Calu3 (cell line): ENCODE results near the gene PHF2. TPM values are rescaled to one million over a fixed set of nuclear protein-coding genes. Genes with fewer than 3 reads are reported as not detected.

Source experiments
- BruUV-seq: library from RNA; stranded (reverse); fragments of 400-500 nt; replicated peaks from 2 replicates; lab custom pipeline; 2021; lab: Mats Ljungman, UMichigan
- CTCF ChIA-PET: fragments of 300-600 bp; sonication (Branson Sonifier 250); formaldehyde crosslinking; loops from one replicate; lab custom pipeline; 2022; ENCODE audit warnings: antibody characterized with exemption; lab: Charles Lee
- DNase-seq: peaks from one replicate; pipeline ENCODE4 v3.0.0; 2022
- H3K27ac Mint-ChIP-seq: one replicate; pipeline ENCODE4 v1.8.0; 2022; ENCODE audit warnings: mixed read lengths; ENCODE audit not compliant: unreplicated experiment
- H3K27me3 Mint-ChIP-seq: one replicate; pipeline ENCODE4 v1.8.0; 2022; ENCODE audit warnings: mixed read lengths; ENCODE audit not compliant: unreplicated experiment
- H3K36me3 Mint-ChIP-seq: one replicate; pipeline ENCODE4 v1.8.0; 2022; ENCODE audit warnings: mild to moderate bottlenecking, moderate library complexity, mixed read lengths; ENCODE audit not compliant: insufficient read depth, unreplicated experiment
- H3K4me1 Mint-ChIP-seq: one replicate; pipeline ENCODE4 v1.8.0; 2022; ENCODE audit warnings: mild to moderate bottlenecking, low read depth, mixed read lengths; ENCODE audit not compliant: unreplicated experiment
- H3K4me3 Mint-ChIP-seq: one replicate; pipeline ENCODE4 v1.8.0; 2022; ENCODE audit warnings: mild to moderate bottlenecking, low read depth, moderate library complexity, mixed read lengths; ENCODE audit not compliant: unreplicated experiment
- H3K9me3 Mint-ChIP-seq: one replicate; pipeline ENCODE4 v1.8.0; 2022; ENCODE audit warnings: low read depth, mixed read lengths; ENCODE audit not compliant: unreplicated experiment
- CTCF ChIP-seq: fragments of 200-600 bp; IDR thresholded peaks from one replicate; pipeline ENCODE4 v1.8.0; 2022; ENCODE audit warnings: antibody characterized with exemption; ENCODE audit not compliant: unreplicated experiment
- intact Hi-C: fragments of 100-400 bp; cut with micrococcal nuclease; formaldehyde crosslinking; loops from one replicate; pipeline ENCODE4 v1.10.0; 2022; ENCODE audit not compliant: unreplicated experiment
- total RNA-seq: library from RNA; stranded (reverse); gene quantifications from 2 replicates; pipeline ENCODE4 v1.2.3, GENCODE V29; 2022

PHF2 gene
- total RNA-seq, 1 experiment from 2014 or later = 13.9 TPM

- no peak for DNase-seq
- H3K4me1 Mint-ChIP-seq = no peaks in the 10 kb centered on the region
- TF ChIP-seq CTCF = no peak
- CTCF ChIA-PET = no interaction called here
- intact Hi-C loops = no loop called here
- no peaks in the 10 kb centered on the region for H3K27me3 Mint-ChIP-seq
- H3K36me3 Mint-ChIP-seq = no peaks in the 10 kb centered on the region
- H3K4me3 Mint-ChIP-seq = no peak overlapping the region
- H3K27ac Mint-ChIP-seq = no peak overlapping the region
- H3K9me3 Mint-ChIP-seq = no peaks in the 10 kb centered on the region
- no TSS peak for BruUV-seq
Observed at GRCh38 chr9:93620881-93621820, 44.8 kb downstream of the PHF2 start.

GRCh38 chr9:93621922-93622321 lies 45.5 kb downstream of the PHF2 start:
- H3K27ac Mint-ChIP-seq = no peak overlapping the region
- H3K36me3 Mint-ChIP-seq = no peaks in the 10 kb centered on the region
- no peak for TF ChIP-seq CTCF
- no TSS peak for BruUV-seq
- no peak for DNase-seq
- no peaks in the 10 kb centered on the region for H3K4me1 Mint-ChIP-seq
- CTCF ChIA-PET = no interaction called here
- intact Hi-C loops = no loop called here
- H3K9me3 Mint-ChIP-seq = no peaks in the 10 kb centered on the region
- H3K4me3 Mint-ChIP-seq = no peak overlapping the region
- no peaks in the 10 kb centered on the region for H3K27me3 Mint-ChIP-seq

GRCh38 chr9:93622691-93623090 lies 46.3 kb downstream of the PHF2 start:
- H3K27ac Mint-ChIP-seq = no peak overlapping the region
- H3K36me3 Mint-ChIP-seq = no peaks in the 10 kb centered on the region
- H3K4me3 Mint-ChIP-seq = no peak overlapping the region
- H3K27me3 Mint-ChIP-seq = no peaks in the 10 kb centered on the region
- no peaks in the 10 kb centered on the region for H3K9me3 Mint-ChIP-seq
- intact Hi-C loops = no loop called here
- DNase-seq = no peak
- no peaks in the 10 kb centered on the region for H3K4me1 Mint-ChIP-seq
- no TSS peak for BruUV-seq
- CTCF ChIA-PET = no interaction called here
- no peak for TF ChIP-seq CTCF

GRCh38 chr9:93623753-93624152 lies 47.4 kb downstream of the PHF2 start:
- Mint-ChIP-seq H3K27me3 (no peaks in the 10 kb centered on the region), H3K27ac (no peak overlapping the region), H3K9me3 (no peaks in the 10 kb centered on the region), H3K36me3 (no peaks in the 10 kb centered on the region), H3K4me3 (no peak overlapping the region), H3K4me1 (no peaks in the 10 kb centered on the region)
- BruUV-seq = no TSS peak
- no peak for TF ChIP-seq CTCF
- DNase-seq = no peak
- CTCF ChIA-PET = no interaction called here
- intact Hi-C loops = no loop called here
